ENCODE results near the gene ANTKMT. TPM values are rescaled to one million over a fixed set of nuclear protein-coding genes. Genes with fewer than 3 reads are reported as not detected.

Gene ANTKMT
- total and polyA plus RNA-seq, 2 of the 8 experiments (the other 6 are each of a cell fraction or from before 2014, with no cell fraction given): 26.5 to 26.6 TPM

GRCh38 chr16:695355-696089 is 25.4 kb upstream of the ANTKMT start:
- H3K4me2 ChIP-seq (ENCODE audit: insufficient read depth in 1 of 2, low read depth in 2 of 2, low read length in 2 of 2): peak overlapping the region; percentile 87 to 88
- TF ChIP-seq KDM4A (IDR thresholded peaks at IDR 0.05; ENCODE audit: low read depth, low read length, severe bottlenecking) (peak; percentile 94), RFX5 (IDR thresholded peaks at IDR 0.05; ENCODE audit: borderline replicate concordance, low read depth, low read length) (no peak), CREB1 (IDR thresholded peaks at IDR 0.05) (peak; percentile 66), GTF2F1 (IDR thresholded peaks at IDR 0.05; ENCODE audit: borderline replicate concordance, low read depth, low read length) (no peak), CTBP2 (IDR thresholded peaks at IDR 0.05; ENCODE audit: borderline replicate concordance, insufficient read depth, insufficient read length, low read length) (no peak), USF2 (IDR thresholded peaks at IDR 0.05; ENCODE audit: low read length) (peak; percentile 57), GABPA (IDR thresholded peaks at IDR 0.05; ENCODE audit: borderline replicate concordance, insufficient read depth, low read length) (0 out of 2 replicates have a peak, but pooled peaks have one; percentile 57), NRF1 (IDR thresholded peaks at IDR 0.05; ENCODE audit: low read depth, low read length) (no peak)
- TF ChIP-seq, protein P1, sequence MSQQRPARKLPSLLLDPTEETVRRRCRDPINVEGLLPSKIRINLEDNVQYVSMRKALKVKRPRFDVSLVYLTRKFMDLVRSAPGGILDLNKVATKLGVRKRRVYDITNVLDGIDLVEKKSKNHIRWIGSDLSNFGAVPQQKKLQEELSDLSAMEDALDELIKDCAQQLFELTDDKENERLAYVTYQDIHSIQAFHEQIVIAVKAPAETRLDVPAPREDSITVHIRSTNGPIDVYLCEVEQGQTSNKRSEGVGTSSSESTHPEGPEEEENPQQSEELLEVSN (IDR thresholded peaks at IDR 0.05): peak; percentile 92

More at GRCh38 chr16:695355-696089, 25.4 kb upstream of the ANTKMT start:
- H2BK12ac ChIP-seq (ENCODE audit: low read depth, low read length): peak overlapping the region; percentile 45; the same call in 1 of the 2 replicates
- H3K27ac ChIP-seq (ENCODE audit: low read depth, low read length): no peak overlapping the region
- no peak overlapping the region for H3K23ac ChIP-seq (ENCODE audit: insufficient read length)
- H4K8ac ChIP-seq (ENCODE audit: extremely low read depth, insufficient read depth, low read length): peak overlapping the region; percentile 95
- no peaks in the 10 kb centered on the region for H3K9me3 ChIP-seq (ENCODE audit: insufficient read depth in 2 of 2, low read depth in 1 of 2, low read length in 1 of 2)
- no peak overlapping the region for H2AK5ac ChIP-seq (ENCODE audit: low read depth, low read length)
- no peaks in the 10 kb centered on the region for H3K36me3 ChIP-seq (ENCODE audit: control insufficient read depth in 2 of 4, insufficient read depth in 4 of 4, low read length in 3 of 4)
- peak overlapping the region; percentile 76 for H3K18ac ChIP-seq (ENCODE audit: extremely low read depth, low read length)
- no peak overlapping the region for H2BK120ac ChIP-seq (replicated peaks; ENCODE audit: low read depth, low read length)
- H2BK5ac ChIP-seq (ENCODE audit: low read depth, low read length): no peak overlapping the region
- no peak overlapping the region for H3K14ac ChIP-seq (ENCODE audit: insufficient read length)
- H4K20me1 ChIP-seq (replicated peaks in 1 of 2; ENCODE audit: control insufficient read depth in 1 of 2, insufficient read depth in 2 of 2, low read length in 2 of 2): peaks cover 0 to 13% of the 10 kb centered on the region in 2 experiments
- CTCF ChIA-PET (ENCODE audit: partially characterized antibody): interaction anchor here (0.6 to 2.3 kb wide), 6 partner anchors 9 to 27 kb away, joined by 3 to 15 read pairs (median 4); no protein-coding TSS in a partner anchor
- FAIRE-seq (no peak), DNase-seq (ENCODE audit: low read depth in 1 of 2, low spot score in 2 of 2) (peak in 1 of 2 experiments; percentile 77)
- peak overlapping the region; percentile 95 for H4K91ac ChIP-seq (replicated peaks; ENCODE audit: insufficient read length, low read length)
- H3K79me2 ChIP-seq (ENCODE audit: control insufficient read depth in 1 of 2, insufficient read depth in 2 of 2, low read length in 2 of 2): no peaks in the 10 kb centered on the region
- peaks cover 0 to 13% (median 9%) of the 10 kb centered on the region in 4 experiments; a peak in 4 of 7 replicates for H3K4me1 ChIP-seq (replicated peaks in 1 of 4; ENCODE audit: control insufficient read depth in 3 of 4, insufficient read depth in 4 of 4, low read length in 3 of 4)
- H4K5ac ChIP-seq (ENCODE audit: insufficient read length, low read depth, low read length): peak overlapping the region; percentile 86
- H2AFZ ChIP-seq (ENCODE audit: low read length): peak overlapping the region; percentile 87; the same call in 1 of the 2 replicates
- H3K9ac ChIP-seq (replicated peaks in 1 of 4; ENCODE audit: extremely low read depth in 1 of 4, low read depth in 3 of 4, low read length in 3 of 4): peak overlapping the region in 1 of 4 experiments; percentile 20; a peak in 3 of 7 replicates
- H3K79me1 ChIP-seq (ENCODE audit: low read depth, low read length): no peaks in the 10 kb centered on the region
- peaks cover 8 to 76% (median 53%) of the 10 kb centered on the region in 4 experiments for H3K27me3 ChIP-seq (replicated peaks in 1 of 4; ENCODE audit: control insufficient read depth in 3 of 4, extremely low read depth in 1 of 4, insufficient read depth in 3 of 4, low read length in 3 of 4)
- H2BK20ac ChIP-seq (ENCODE audit: low read length): no peak overlapping the region
- WGBS, 2 experiments (ENCODE audit: extremely low coverage in 1 of 2, insufficient coverage in 1 of 2, insufficient read length in 1 of 2, insufficient replicate concordance in 2 of 2, low coverage in 1 of 2, low lambda C conversion rate in 2 of 2, missing lambda C conversion rate in 1 of 2): 4% methylated on average over 67 of the region's 71 CpGs; no CpG with 5 or more reads in 1 of the 2 experiments
- H3K56ac ChIP-seq (replicated peaks; ENCODE audit: insufficient read length, low read depth, low read length): peak overlapping the region; percentile 25
- peak overlapping the region; percentile 91 for H3K4ac ChIP-seq (replicated peaks; ENCODE audit: insufficient read length, low read depth, low read length)
- no peak overlapping the region; the same call in 1 of the 2 replicates for H2BK15ac ChIP-seq (ENCODE audit: low read length)
- H3K23me2 ChIP-seq (ENCODE audit: low read depth, low read length): peaks cover 8% of the 10 kb centered on the region; the same call in 1 of the 2 replicates
- POLR2A ChIA-PET (ENCODE audit: partially characterized antibody): interaction anchor here (0.6 to 4.6 kb wide), 19 partner anchors 8 to 126 kb away, joined by 3 to 48 read pairs (median 4); partner anchors contain the start of genes ANTKMT, CCDC78, JMJD8 and METRN
- H3K4me3 ChIP-seq (ENCODE audit: extremely low read depth in 1 of 4, insufficient read depth in 2 of 4, low read depth in 3 of 4, low read length in 4 of 4): peak overlapping the region; percentile 47 to 73 (median 52)
